HepG2 (cell line): ENCODE results near the gene TMEM62. TPM values are rescaled to one million over a fixed set of nuclear protein-coding genes. Genes with fewer than 3 reads are reported as not detected.
A peak's percentile ranks its signal among the peaks of the same experiment; 100 is the strongest.

ENCODE experiments used
- ARID5B ChIP-seq: IDR thresholded peaks from 2 replicates; pipeline ENCODE4 v1.4.0; 2020; ENCODE audit warnings: mild to moderate bottlenecking, missing genetic modification reagents
- CREM ChIP-seq, 2 experiments: sonication (generic) in 1 of 2; formaldehyde crosslinking in 1 of 2; IDR thresholded peaks; 2 replicates each; pipeline versions ENCODE4 v1.4.0 to v1.6.1; 2016 to 2020; ENCODE audit warnings: antibody characterized with exemption in 1 of 2, mild to moderate bottlenecking in 1 of 2, missing genetic modification reagents in 1 of 2
- FOXK2 ChIP-seq: fragments of 450-650 bp; IDR thresholded peaks from 2 replicates; pipeline ENCODE4 v1.6.1; 2016
- GLMP ChIP-seq: sonication (generic); formaldehyde crosslinking; IDR thresholded peaks from 2 replicates; pipeline ENCODE4 v1.9.0; 2021; ENCODE audit warnings: missing genetic modification reagents, mild to moderate bottlenecking, borderline replicate concordance
- LCORL ChIP-seq, 2 experiments: fragments of 450-650 bp in 1 of 2; sonication (generic) in 1 of 2; formaldehyde crosslinking in 1 of 2; IDR thresholded peaks; 2 replicates each; pipeline versions ENCODE4 v1.5.0 to v1.6.1; 2017 to 2020; ENCODE audit warnings: antibody characterized with exemption in 1 of 2, missing genetic modification reagents in 1 of 2
- PREB ChIP-seq: sonication (generic); formaldehyde crosslinking; IDR thresholded peaks from 2 replicates; pipeline ENCODE4 v1.4.0; 2020; ENCODE audit warnings: missing genetic modification reagents
- RFXAP ChIP-seq: sonication (generic); formaldehyde crosslinking; IDR thresholded peaks from 2 replicates; pipeline ENCODE4 v1.4.0; 2020; ENCODE audit warnings: missing genetic modification reagents, borderline replicate concordance
- SKIL ChIP-seq: sonication (generic); formaldehyde crosslinking; IDR thresholded peaks from 2 replicates; pipeline ENCODE4 v1.8.0; 2022; ENCODE audit warnings: missing genetic modification reagents, mild to moderate bottlenecking, moderate library complexity, borderline replicate concordance
- SOX5 ChIP-seq: IDR thresholded peaks from 2 replicates; pipeline ENCODE4 v1.6.1; 2016; ENCODE audit warnings: borderline replicate concordance
- SP140L ChIP-seq: sonication (generic); formaldehyde crosslinking; IDR thresholded peaks from 2 replicates; pipeline ENCODE4 v1.4.0; 2020; ENCODE audit warnings: missing genetic modification reagents, borderline replicate concordance
- TCF7L2 ChIP-seq: IDR thresholded peaks from 2 replicates; pipeline ENCODE4 v1.6.1; 2011; ENCODE audit warnings: mild to moderate bottlenecking, low read depth, low read length, moderate library complexity
- ZNF224 ChIP-seq: sonication (generic); formaldehyde crosslinking; IDR thresholded peaks from 2 replicates; pipeline ENCODE4 v1.5.0; 2020; ENCODE audit warnings: mild to moderate bottlenecking, missing genetic modification reagents
- ZNF260 ChIP-seq: sonication (generic); formaldehyde crosslinking; IDR thresholded peaks from 2 replicates; pipeline ENCODE4 v1.4.0; 2020; ENCODE audit warnings: missing genetic modification reagents, low read depth, mild to moderate bottlenecking, borderline replicate concordance
- ZNF329 ChIP-seq: sonication (generic); formaldehyde crosslinking; IDR thresholded peaks from 2 replicates; pipeline ENCODE4 v1.9.0; 2021; ENCODE audit warnings: low read depth, mild to moderate bottlenecking, missing genetic modification reagents
- ZNF615 ChIP-seq: sonication (generic); formaldehyde crosslinking; IDR thresholded peaks from 2 replicates; pipeline ENCODE4 v1.5.0; 2020; ENCODE audit warnings: mild to moderate bottlenecking, missing genetic modification reagents, borderline replicate concordance
- ZNF878 ChIP-seq: sonication (generic); formaldehyde crosslinking; IDR thresholded peaks from 2 replicates; pipeline ENCODE4 v1.8.1; 2023; ENCODE audit warnings: mild to moderate bottlenecking, missing genetic modification reagents, moderate library complexity
- ZNF879 ChIP-seq: sonication (generic); formaldehyde crosslinking; IDR thresholded peaks from 2 replicates; pipeline ENCODE4 v1.8.1; 2023; ENCODE audit warnings: missing genetic modification reagents
- polyA plus RNA-seq, 8 experiments: library from polyadenylated mRNA; depleted of rRNA in 3 of 8; stranded (reverse) in 7 of 8; unstranded in 1 of 8; fragments of >200 nt; fragmentation: Illumina TruSeq in 4 of 8; extraction: Trizol in 4 of 8; gene quantifications; 2 replicates each; pipeline versions ENCODE4 v1.2.1 to v1.2.3, GENCODE V29; 2011 to 2016; ENCODE audit warnings: low read depth in 4 of 8, missing spikeins in 1 of 8, mixed read lengths in 1 of 8; ENCODE audit not compliant: insufficient read depth in 1 of 8
- total RNA-seq, 5 experiments: library from RNA; depleted of rRNA; stranded (reverse); fragments of >200 nt; fragmentation: Illumina TruSeq; extraction: Trizol; gene quantifications; 2 replicates each; pipeline ENCODE4 v1.2.3, GENCODE V29; 2016; ENCODE audit warnings: low read depth in 1 of 5

The TMEM62 gene
- total and polyA plus RNA-seq, 2 of the 13 experiments (the other 11 are each of a cell fraction or from before 2014, with no cell fraction given): 14.2 to 20.9 TPM

GRCh38 chr15:43105778-43106485, 27.5 kb upstream of the TMEM62 start, which contains the start of gene UBR1 (continued):
- no peak for TF ChIP-seq SKIL
- no peak for TF ChIP-seq ZNF260 (CRISPR knock-in tag)
- no peak for TF ChIP-seq SOX5 (CRISPR knock-in tag)
- no peak for TF ChIP-seq LCORL (IDR thresholded peaks at IDR 0.05)
- TF ChIP-seq LCORL (CRISPR knock-in tag; IDR thresholded peaks at IDR 0.05): no peak; the same call in 1 of the 2 replicates
- TF ChIP-seq GLMP (CRISPR knock-in tag): no peak
- TF ChIP-seq ZNF879 (CRISPR knock-in tag): 0 out of 2 replicates have a peak, but pooled peaks have one; percentile 42
- TF ChIP-seq ZNF878 (CRISPR knock-in tag): no peak
- no peak for TF ChIP-seq ZNF329 (CRISPR knock-in tag)
- no peak for TF ChIP-seq FOXK2
- peak; percentile 75; the same call in 1 of the 2 replicates for TF ChIP-seq RFXAP (CRISPR knock-in tag)
- TF ChIP-seq ARID5B: peak; percentile 6; the same call in 1 of the 2 replicates
- peak; percentile 86 for TF ChIP-seq CREM (IDR thresholded peaks at IDR 0.05)
- TF ChIP-seq CREM (CRISPR knock-in tag; IDR thresholded peaks at IDR 0.05): no peak
- no peak for TF ChIP-seq SP140L (CRISPR knock-in tag)
- TF ChIP-seq TCF7L2: no peak
- no peak for TF ChIP-seq ZNF224 (CRISPR knock-in tag)
- TF ChIP-seq ZNF615: no peak
- no peak for TF ChIP-seq PREB (CRISPR knock-in tag)
